Endometrial microvascular endothelial cells (primary cell): ENCODE results near the gene BRAP. TPM values are rescaled to one million over a fixed set of nuclear protein-coding genes. Genes with fewer than 3 reads are reported as not detected.
"Not testable (repeated sequence)": the region's sequence is repeated elsewhere in the genome, so short reads cannot be mapped to it uniquely, and the experiment has no call there.

Experiments
- in situ Hi-C: cut with HindIII; loops from 2 replicates; pipeline ENCODE4 v1.10.0; 2017; ENCODE audit warnings: low sequenced_read_pairs, low pct_unique_long_range_greater_than_20kb; ENCODE audit errors: inconsistent ontology term
- total RNA-seq: library from RNA; depleted of rRNA; stranded (reverse); fragments of >200 nt; gene quantifications from one replicate; pipeline ENCODE4 v1.2.3, GENCODE V29; 2015; ENCODE audit errors: inconsistent ontology term

The BRAP gene, protein sequence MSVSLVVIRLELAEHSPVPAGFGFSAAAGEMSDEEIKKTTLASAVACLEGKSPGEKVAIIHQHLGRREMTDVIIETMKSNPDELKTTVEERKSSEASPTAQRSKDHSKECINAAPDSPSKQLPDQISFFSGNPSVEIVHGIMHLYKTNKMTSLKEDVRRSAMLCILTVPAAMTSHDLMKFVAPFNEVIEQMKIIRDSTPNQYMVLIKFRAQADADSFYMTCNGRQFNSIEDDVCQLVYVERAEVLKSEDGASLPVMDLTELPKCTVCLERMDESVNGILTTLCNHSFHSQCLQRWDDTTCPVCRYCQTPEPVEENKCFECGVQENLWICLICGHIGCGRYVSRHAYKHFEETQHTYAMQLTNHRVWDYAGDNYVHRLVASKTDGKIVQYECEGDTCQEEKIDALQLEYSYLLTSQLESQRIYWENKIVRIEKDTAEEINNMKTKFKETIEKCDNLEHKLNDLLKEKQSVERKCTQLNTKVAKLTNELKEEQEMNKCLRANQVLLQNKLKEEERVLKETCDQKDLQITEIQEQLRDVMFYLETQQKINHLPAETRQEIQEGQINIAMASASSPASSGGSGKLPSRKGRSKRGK
- 15.5 TPM for total RNA-seq

DNA sequence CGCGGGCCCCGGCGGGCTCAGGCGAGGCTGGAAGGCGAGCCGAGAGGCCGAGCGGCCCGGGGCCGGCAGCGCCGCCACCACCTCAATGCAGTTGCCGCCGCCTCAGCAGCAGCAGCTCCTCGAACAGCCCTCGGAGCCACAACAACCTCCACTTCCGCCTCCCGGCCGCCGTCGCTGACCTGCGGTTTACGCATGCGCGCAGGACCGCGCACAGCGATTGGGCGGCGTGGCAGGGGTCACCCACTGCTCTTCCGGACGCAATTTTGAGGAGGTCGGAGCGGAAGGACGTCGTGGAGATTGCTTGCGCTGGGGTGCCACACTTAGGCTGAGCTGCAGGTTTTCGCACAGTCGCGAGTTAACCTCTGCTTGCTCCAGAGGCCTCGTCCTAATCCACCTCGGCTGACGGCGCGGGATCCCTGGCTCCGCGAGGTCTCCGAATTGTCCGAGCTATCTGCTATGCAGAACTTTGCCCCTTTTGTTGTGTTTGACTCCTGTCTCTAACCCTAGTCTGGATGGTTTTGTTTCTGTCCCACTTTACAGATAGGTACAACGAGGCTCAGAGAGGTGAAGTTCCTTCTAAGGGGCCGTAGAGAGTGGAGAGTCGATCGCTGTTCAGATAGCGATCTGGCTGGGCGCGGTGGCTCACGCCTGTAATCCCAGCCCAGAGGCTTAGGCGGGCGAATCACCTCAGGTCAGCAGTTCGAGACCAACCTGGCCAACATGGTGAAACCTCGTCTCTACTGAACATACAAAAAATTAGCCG is at the start of gene BRAP, which contains the start of gene ACAD10:
Gene BRAP (minus strand): TSS at position 146 of the 763 bp plus-strand sequence. CDS start 164 bp downstream, outside the sequence.
Gene ACAD10 (plus strand): TSS at position 243 of the 763 bp plus-strand sequence. CDS start 6,657 bp downstream, outside the sequence.
- in situ Hi-C loops, result loop anchor here (25.0 kb wide), 2 partner anchors 99 to 126 kb away; partner anchors contain the start of gene ATXN2

- in situ Hi-C loops, result no loop called here
These were observed 47.7 kb upstream of the BRAP start for GRCh38 chr12:111733340-111733915.

GRCh38 chr12:111732786-111733185 is 47.0 kb upstream of the BRAP start:
- in situ Hi-C loops, result no loop called here

DNA sequence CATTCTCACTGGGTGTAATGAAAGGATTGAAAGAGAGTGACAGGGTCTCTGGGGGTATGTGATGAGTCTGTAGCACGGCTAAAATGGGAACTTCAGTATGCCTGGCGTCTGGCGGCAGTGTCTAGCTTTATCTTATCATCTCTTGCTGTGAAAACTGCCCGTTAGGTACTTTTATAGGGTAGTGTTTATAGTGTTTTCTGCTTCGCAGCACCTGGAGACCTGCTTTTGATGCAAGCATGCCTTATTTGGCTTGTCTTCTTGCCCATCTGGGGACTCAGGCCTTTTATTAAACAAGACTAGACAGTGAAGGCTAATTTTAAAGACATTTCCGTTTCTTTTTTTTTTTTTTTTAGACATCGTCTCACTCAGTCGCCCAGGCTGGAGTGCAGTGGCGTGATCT is 44.7 kb upstream of the BRAP start:
- in situ Hi-C loops, result no loop called here

GRCh38 chr12:111728795-111729194 is 43.0 kb upstream of the BRAP start:
- in situ Hi-C loops, result no loop called here

DNA sequence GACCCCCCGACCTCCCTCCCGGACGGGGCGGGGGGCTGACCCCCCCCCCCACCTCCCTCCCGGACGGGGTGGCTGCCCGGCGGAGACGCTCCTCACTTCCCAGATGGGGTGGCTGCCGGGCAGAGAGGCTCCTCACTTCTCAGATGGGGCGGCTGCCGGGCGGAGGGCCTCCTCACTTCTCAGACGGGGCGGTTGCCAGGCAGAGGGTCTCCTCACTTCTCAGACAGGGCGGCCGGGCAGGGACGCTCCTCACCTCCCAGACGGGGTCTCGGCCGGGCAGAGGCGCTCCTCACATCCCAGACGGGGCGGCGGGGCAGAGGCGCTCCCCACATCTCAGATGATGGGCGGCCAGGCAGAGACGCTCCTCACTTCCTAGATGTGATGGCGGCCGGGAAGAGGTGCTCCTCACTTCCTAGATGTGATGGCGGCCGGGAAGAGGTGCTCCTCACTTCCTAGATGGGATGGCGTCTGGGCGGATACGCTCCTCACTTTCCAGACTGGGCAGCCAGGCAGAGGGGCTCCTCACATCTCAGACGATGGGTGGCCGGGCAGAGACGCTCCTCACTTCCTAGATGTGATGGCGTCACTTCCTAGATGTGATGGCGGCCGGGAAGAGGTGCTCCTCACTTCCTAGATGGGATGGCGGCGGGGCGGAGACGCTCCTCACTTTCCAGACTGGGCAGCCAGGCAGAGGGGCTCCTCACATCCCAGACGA is 38.0 kb upstream of the BRAP start:
- in situ Hi-C loops, result not testable (repeated sequence)

- in situ Hi-C loops, result no loop called here
These were observed 34.7 kb upstream of the BRAP start for GRCh38 chr12:111720457-111720856.

GRCh38 chr12:111719316-111719715 is 33.6 kb upstream of the BRAP start:
- in situ Hi-C loops, result not testable (repeated sequence)

GRCh38 chr12:111715279-111715678 is 29.5 kb upstream of the BRAP start:
- in situ Hi-C loops, result no loop called here

DNA sequence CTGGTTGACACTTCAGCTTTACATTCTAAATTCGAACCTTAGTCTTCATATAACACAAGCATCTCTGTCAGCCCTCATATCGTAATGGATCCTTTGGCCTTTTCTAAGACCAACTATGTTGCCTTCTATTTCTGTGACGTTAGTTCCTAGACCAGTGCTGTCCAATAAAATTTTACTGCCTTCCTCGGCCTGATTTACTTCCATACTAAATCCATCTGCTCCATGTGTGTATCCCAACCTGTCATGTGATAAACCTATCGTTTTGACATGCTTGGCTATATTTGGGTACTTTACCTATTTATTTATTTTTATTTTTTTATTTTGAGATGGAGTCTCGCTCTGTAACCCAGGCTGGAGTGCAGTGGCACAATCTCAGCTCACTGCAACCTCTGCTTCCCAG is 20.4 kb upstream of the BRAP start:
- in situ Hi-C loops, result no loop called here

GRCh38 chr12:111705672-111706071 is 19.9 kb upstream of the BRAP start:
- in situ Hi-C loops, result no loop called here

- in situ Hi-C loops, result loop anchor here (25.0 kb wide), 2 partner anchors 112 to 113 kb away; partner anchors contain the start of gene ATXN2
These were observed 14.2 kb upstream of the BRAP start for GRCh38 chr12:111699962-111700361.

DNA sequence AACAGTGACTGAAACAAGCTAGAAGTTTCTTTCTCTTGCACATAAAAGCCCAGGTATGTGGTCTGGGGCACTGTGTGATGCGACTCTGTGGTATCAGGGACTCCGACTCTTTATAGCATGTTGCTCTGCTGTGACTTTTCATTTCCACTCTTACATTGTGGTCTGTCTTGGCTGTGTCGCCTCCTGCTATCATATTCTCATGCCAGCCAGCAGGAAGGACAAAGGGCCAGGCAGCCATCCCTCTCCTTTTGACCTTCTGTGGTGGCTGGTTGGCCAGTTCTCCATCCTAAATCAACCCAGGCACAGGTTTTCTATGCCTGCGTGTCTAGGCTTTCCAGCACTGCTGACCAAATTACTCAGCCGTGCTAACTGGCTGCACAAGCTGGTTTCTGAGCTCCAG is 8.1 kb upstream of the BRAP start:
- in situ Hi-C loops, result loop anchor here (25.0 kb wide), 2 partner anchors 107 to 118 kb away; partner anchors contain the start of gene ATXN2

GRCh38 chr12:111692575-111693210 is 6.9 kb upstream of the BRAP start:
- in situ Hi-C loops, result loop anchor here (25.0 kb wide), 2 partner anchors 105 to 120 kb away; partner anchors contain the start of gene ATXN2

DNA sequence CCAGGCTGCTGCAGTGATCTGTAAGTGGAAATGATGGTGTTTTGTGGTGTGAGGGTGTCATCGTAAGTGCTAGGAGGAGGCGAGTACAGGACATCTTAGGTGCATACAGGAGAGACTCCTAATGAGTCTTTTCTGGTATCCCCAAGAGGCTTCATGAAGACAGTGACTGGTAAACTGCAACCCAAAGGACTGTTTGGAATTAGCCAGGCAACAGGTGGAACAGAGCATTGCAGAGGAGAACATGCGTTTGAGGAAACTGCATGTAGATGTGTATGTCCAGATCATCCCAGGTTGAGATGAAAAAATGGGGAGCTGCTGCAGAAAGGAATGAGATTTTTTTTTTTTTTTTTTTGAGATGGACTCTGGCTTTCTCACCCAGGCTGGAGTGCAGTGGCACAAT is 5.5 kb upstream of the BRAP start:
- in situ Hi-C loops, result loop anchor here (25.0 kb wide), 2 partner anchors 104 to 121 kb away; partner anchors contain the start of gene ATXN2

- in situ Hi-C loops, result loop anchor here (25.0 kb wide), 2 partner anchors 101 to 124 kb away; partner anchors contain the start of gene ATXN2
These were observed 2.2 kb upstream of the BRAP start for GRCh38 chr12:111687952-111688351.

DNA sequence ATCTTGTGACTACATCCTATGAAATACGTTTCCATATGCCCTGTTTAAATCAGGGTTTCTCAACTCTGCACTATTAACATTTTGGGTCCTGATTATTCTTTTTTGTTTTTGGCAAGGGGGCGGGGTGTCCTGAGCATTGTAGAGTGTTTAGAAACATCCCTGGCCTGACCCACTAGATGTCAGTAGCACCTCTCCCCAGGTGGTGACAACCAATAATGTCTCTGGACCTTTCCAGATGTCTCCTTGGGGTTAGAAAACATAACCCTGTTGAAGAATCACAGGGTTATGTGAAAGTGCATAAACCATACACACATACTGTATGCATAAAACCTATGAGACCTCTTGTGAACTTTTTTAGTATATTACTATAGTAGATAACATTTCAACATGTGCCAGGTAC is 1.5 kb upstream of the BRAP start:
- in situ Hi-C loops, result loop anchor here (25.0 kb wide), 2 partner anchors 100 to 125 kb away; partner anchors contain the start of gene ATXN2
